GM08714 (cell line): ENCODE measurements around the gene PIF1.

Source experiments
- H3K4me3 ChIP-seq: fragments of 200-500 bp; sonication (Bioruptor generic); 2 replicates; pipeline ENCODE4 v1.5.1; 2014; ENCODE audit warnings: mild to moderate bottlenecking, low read length, inconsistent platforms
- ZNF274 ChIP-seq: IDR thresholded peaks from 2 replicates; pipeline ENCODE4 v1.6.1; 2012; ENCODE audit warnings: mild to moderate bottlenecking, low read depth, low read length

The PIF1 gene

GRCh38 chr15:64825431-64826294, at the start of gene PIF1:
Gene PIF1, minus strand, starts transcription at chr15:64825647. Its CDS starts 1,312 bp downstream, at chr15:64824335.
- no peak for TF ChIP-seq ZNF274
- peak within 1 kb of the TSS; percentile 73 for H3K4me3 ChIP-seq

- TF ChIP-seq ZNF274, result no peak
- no peak overlapping the region for H3K4me3 ChIP-seq
Measured at GRCh38 chr15:64870353-64870752, 44.9 kb upstream of the PIF1 start.

DNA sequence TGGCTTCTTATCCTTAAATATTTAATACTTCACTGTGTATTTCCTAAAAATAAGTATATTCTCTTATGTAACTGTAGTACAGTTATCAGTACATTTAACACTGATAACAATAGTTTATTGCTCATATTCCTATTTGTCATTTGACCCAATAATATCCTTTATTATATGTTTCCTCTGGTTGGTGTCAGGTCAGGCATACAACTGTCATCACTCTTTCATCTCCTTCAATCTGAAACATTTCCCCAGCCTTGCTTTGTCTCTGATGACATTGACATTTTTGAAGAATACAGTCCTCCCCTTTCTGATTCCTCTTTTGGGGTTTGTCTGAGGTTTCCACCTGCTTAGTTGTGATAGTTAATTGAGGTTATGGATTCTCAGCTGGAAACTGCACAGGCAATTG, 44.1 kb upstream of the PIF1 start:
- no peak overlapping the region for H3K4me3 ChIP-seq

DNA sequence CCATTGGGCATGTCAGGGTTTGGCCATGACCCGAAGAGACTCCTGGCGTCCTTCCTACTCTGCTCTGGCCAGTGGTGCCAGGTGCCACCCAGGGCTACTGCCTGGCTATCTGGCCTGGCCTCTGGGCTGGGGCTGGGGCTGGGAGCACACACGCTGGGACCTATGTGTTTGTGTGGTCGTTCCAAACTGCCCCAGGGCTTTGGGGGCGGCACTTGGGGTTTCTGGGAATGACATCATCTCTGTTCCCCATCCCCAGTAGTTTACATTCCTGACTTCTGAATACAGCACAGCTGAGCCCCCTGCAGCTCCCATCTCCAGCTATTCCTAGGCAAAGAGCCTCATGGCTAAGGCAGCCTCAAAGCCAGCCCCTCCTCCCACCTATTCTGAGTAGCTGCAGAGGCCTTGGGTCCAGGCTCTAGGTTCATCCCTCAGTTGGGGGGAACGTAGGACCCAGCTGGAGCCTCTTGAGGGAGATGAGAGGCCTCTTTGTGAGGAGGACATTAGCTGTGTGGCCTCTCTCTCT, 40.6 kb upstream of the PIF1 start:
- H3K4me3 ChIP-seq, result no peak overlapping the region
- TF ChIP-seq ZNF274, result no peak

More for the DNA sequence above, 44.1 kb upstream of the PIF1 start:
- TF ChIP-seq ZNF274, result no peak

GRCh38 chr15:64865126-64865997, 39.9 kb upstream of the PIF1 start:
- TF ChIP-seq ZNF274, result no peak
- no peak overlapping the region for H3K4me3 ChIP-seq

GRCh38 chr15:64864068-64864467, 38.6 kb upstream of the PIF1 start:
- no peak overlapping the region for H3K4me3 ChIP-seq
- TF ChIP-seq ZNF274, result no peak

- no peak for TF ChIP-seq ZNF274
Measured at GRCh38 chr15:64862408-64862807, 37.0 kb upstream of the PIF1 start.

DNA sequence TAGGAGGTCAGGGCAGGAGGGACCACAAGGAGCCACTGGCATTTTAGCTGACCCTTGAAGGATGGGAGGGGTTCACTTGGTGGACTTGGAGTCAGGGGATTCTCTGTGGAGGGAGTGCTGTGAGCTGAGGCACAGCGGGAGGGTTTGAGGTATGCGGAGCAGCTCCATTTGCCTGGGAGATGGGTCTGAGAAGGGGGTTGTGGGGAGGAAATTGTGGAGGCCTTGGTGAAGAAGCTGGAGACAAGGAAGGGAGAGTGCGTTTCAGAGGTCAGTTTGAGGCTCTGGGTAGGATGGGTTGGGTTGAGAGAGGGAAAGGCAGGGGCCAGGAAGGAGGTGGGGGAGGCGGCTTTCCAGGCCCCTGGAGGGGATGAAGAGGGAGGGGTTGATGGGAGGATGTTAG, 36.5 kb upstream of the PIF1 start:
- no peak for TF ChIP-seq ZNF274
- no peak overlapping the region for H3K4me3 ChIP-seq

More at GRCh38 chr15:64862408-64862807, 37.0 kb upstream of the PIF1 start:
- H3K4me3 ChIP-seq, result no peak overlapping the region

DNA sequence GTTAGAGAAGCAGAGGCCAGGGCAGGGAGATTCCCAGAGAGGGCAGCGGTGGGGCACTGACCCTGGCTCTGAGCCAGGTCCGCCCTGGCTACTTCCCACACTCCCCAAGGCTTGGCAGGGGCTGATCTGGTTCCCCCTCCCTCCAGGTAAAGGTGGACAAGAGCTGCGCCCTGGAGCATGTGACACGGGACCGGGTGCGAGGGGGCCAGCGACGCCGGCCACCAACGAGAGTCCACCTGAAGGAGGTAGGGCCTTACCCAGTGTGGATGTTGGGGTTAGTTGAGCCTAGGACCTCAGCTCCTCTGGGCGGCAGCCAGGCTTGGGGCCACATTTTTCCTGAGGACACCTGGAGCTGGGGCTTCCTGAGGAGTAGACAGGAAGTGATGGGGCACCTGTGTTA, 35.9 kb upstream of the PIF1 start:
- no peak overlapping the region for H3K4me3 ChIP-seq
- no peak for TF ChIP-seq ZNF274

- no peak for TF ChIP-seq ZNF274
Measured at GRCh38 chr15:64859226-64859625, 33.8 kb upstream of the PIF1 start.

GRCh38 chr15:64858021-64858575, 32.7 kb upstream of the PIF1 start:
- TF ChIP-seq ZNF274, result no peak
- H3K4me3 ChIP-seq, result no peak overlapping the region

More at GRCh38 chr15:64859226-64859625, 33.8 kb upstream of the PIF1 start:
- no peak overlapping the region for H3K4me3 ChIP-seq

- TF ChIP-seq ZNF274, result no peak
- no peak overlapping the region for H3K4me3 ChIP-seq
Measured at GRCh38 chr15:64857421-64857820, 32.0 kb upstream of the PIF1 start.

DNA sequence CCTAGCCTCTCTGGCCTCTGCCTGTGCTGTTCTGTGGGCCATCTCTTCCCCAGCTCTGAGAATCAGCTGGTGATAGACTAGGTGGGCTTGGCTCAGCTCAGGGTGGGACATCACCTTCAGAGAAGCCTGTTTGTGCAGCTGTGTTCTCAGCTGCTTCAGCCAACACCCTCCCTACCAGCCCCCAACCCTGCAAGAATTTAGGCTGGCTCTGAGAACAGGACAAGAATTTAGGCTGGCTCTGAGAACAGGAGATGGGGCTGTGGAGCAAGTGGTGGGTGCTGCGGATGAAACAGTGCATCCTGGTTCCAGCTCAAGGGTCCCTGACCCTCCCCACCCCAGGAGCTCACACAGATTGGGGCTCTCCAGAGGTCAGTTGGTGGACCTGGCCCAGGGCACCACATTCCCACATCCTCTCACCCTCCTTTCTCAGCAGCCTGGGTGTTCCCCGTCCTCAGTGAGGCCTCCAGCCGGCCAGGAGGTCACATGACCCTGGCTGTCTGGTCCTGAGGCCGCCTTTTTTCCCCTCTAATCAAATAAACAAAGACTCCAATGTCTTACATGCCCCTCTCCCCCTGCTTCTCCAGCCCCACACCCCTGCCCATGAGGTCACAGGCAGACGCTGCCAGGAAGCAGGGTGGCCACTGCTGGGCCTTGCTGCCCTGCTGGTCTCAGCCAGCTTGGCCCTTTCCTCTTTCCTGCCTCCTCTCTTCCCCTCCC, 31.1 kb upstream of the PIF1 start:
- TF ChIP-seq ZNF274, result no peak
- H3K4me3 ChIP-seq, result no peak overlapping the region
